Measurements from ENCODE around the gene SF3B3.

SF3B3 gene

DNA sequence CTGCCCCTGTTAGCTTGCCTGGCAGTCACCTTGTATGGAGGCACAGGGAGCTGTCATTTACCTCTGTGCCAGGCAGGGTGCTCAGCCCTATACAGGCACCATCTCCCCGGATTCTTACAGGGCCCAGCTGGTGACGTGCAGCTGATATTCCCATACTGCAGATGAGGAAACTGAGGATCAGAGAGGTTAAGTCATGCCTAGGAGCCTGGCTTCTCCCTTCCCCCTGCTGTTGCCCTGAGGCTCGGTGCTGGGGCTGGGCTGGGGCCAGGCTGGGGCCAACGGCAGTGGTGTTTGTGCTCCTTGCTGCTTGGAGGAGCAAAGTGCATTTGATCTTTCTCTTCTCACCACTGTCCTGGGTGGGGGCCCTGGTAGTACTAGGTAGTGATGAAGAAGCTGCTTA is 68.0 kb downstream of the SF3B3 start:
- Mint-ChIP-seq H3K4me3 (no peak overlapping the region), H3K36me3 (ENCODE audit: low read depth) (no peaks in the 10 kb centered on the region), H3K27ac (no peak overlapping the region), H3K9me3 (no peaks in the 10 kb centered on the region), H3K27me3 (ENCODE audit: low read depth, poor library complexity) (peaks cover 21% of the 10 kb centered on the region), H3K4me1 (peaks cover 12% of the 10 kb centered on the region)
- TF ChIP-seq, protein P1, sequence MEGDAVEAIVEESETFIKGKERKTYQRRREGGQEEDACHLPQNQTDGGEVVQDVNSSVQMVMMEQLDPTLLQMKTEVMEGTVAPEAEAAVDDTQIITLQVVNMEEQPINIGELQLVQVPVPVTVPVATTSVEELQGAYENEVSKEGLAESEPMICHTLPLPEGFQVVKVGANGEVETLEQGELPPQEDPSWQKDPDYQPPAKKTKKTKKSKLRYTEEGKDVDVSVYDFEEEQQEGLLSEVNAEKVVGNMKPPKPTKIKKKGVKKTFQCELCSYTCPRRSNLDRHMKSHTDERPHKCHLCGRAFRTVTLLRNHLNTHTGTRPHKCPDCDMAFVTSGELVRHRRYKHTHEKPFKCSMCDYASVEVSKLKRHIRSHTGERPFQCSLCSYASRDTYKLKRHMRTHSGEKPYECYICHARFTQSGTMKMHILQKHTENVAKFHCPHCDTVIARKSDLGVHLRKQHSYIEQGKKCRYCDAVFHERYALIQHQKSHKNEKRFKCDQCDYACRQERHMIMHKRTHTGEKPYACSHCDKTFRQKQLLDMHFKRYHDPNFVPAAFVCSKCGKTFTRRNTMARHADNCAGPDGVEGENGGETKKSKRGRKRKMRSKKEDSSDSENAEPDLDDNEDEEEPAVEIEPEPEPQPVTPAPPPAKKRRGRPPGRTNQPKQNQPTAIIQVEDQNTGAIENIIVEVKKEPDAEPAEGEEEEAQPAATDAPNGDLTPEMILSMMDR (IDR thresholded peaks at IDR 0.05), result no peak
- no peak for DNase-seq

DNA sequence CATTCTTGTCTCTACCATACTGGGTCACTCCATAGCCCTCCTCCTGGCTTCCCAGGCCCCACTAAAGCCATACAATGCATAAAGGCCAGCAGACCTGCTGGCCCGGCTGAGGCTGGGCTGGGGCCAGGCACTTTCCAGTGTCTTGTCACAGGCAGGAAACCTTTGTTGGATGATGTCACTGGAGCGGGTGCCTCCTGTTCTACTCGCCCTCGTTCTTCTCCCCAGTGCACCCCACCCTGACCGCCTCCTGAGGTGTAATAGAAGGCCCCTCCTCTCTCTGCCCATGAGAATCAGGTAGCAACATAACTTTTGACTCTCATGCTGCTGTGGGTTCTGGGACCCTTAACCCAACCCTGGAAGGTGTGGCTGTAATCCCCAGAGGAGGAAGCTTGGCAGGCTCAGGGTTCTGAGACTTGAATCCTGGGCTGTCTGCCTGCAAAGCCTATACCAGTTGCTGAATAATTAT is 68.5 kb downstream of the SF3B3 start:
- DNase-seq, result no peak
- Mint-ChIP-seq H3K4me3 (no peak overlapping the region), H3K27ac (no peak overlapping the region), H3K4me1 (peaks cover 12% of the 10 kb centered on the region), H3K36me3 (ENCODE audit: low read depth) (no peaks in the 10 kb centered on the region), H3K27me3 (ENCODE audit: low read depth, poor library complexity) (peaks cover 27% of the 10 kb centered on the region), H3K9me3 (no peaks in the 10 kb centered on the region)
- TF ChIP-seq, protein P1 (IDR thresholded peaks at IDR 0.05), result no peak

DNA sequence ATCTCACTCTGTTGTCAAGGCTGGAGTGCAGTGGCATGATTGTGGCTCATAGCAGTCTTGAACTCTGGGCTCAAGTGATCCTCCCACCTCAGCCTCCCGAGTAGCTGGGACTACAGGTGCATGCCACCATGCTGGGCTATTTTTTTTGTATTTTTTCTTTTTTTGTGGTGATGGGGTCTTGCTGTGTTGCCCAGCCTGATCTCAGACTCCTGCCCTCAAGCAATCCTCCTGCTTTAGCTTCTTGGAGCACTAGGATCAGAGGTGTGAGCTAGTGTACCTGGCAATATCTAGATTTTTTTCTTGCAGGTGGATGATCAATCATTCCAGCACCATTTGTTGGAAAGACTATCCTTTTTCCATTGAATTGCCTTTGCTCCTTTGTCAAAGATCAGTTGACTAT is 69.9 kb downstream of the SF3B3 start:
- no peaks in the 10 kb centered on the region for H3K36me3 Mint-ChIP-seq (ENCODE audit: low read depth)
- peaks cover 26% of the 10 kb centered on the region for H3K27me3 Mint-ChIP-seq (ENCODE audit: low read depth, poor library complexity)
- H3K4me1 Mint-ChIP-seq, result peaks cover 12% of the 10 kb centered on the region
- no peak for DNase-seq
- no peak overlapping the region for H3K27ac Mint-ChIP-seq
- H3K4me3 Mint-ChIP-seq, result no peak overlapping the region
- no peaks in the 10 kb centered on the region for H3K9me3 Mint-ChIP-seq
- TF ChIP-seq, protein P1 (IDR thresholded peaks at IDR 0.05), result no peak

DNA sequence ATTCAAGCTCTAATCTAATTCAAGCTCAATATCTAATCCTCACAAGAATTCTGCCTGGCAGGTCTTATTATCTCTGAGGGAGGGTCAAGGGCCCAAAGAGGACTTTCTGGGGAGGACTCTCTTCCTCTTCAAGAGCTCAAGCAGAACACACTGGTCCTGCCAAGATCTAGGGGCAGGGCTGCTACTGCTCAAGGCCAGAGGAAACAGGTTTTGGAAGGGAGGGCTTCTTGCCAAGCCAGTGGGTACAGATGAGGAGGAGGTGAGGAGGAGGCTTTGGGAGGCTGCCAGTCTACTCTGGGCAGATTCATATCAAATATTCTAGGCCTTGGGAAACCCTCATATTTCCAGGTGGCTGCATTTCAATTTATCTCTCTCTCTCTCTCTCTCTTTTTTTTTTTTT is 71.0 kb downstream of the SF3B3 start:
- H3K27ac Mint-ChIP-seq, result no peak overlapping the region
- DNase-seq, result no peak
- H3K27me3 Mint-ChIP-seq (ENCODE audit: low read depth, poor library complexity), result peaks cover 26% of the 10 kb centered on the region
- H3K9me3 Mint-ChIP-seq, result no peaks in the 10 kb centered on the region
- TF ChIP-seq, protein P1 (IDR thresholded peaks at IDR 0.05), result no peak
- H3K36me3 Mint-ChIP-seq (ENCODE audit: low read depth), result no peaks in the 10 kb centered on the region
- no peak overlapping the region for H3K4me3 Mint-ChIP-seq
- peaks cover 12% of the 10 kb centered on the region for H3K4me1 Mint-ChIP-seq

DNA sequence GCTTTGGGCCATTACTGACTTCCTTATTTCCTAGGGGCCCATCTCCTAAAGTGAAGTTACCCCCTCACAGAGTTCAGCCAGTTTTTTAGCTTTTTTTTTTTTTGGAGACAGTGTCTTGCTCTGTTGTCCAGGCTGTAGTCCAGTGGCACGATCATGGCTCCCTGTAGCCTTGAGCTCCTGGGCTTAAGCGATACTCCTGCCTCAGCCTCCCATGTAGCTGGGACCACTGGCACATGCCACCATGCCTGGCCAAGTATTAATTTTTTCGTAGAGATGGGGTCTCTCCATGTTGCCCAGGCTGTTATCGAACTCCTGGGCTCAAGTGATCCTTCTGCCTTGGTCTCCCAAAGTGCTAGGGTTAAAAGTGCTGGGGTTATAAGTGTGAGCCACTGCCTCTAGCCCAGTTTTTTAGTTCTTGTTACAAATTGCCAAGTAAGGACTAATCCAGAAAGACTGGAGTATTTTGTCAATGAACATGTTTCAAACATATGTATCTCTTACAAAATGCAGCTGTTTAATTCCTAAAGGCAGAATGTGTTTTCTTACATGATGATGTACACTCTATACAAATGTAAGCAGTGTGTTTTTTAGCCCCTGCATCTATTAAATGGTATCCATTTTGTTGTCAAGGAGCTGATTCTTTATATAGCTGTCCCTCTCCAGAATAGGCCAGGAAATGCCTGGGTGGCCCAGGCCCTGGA is 73.7 kb downstream of the SF3B3 start:
- no peaks in the 10 kb centered on the region for H3K36me3 Mint-ChIP-seq (ENCODE audit: low read depth)
- peaks cover 26% of the 10 kb centered on the region for H3K27me3 Mint-ChIP-seq (ENCODE audit: low read depth, poor library complexity)
- no peaks in the 10 kb centered on the region for H3K9me3 Mint-ChIP-seq
- no peak overlapping the region for H3K4me3 Mint-ChIP-seq
- no peak overlapping the region for H3K27ac Mint-ChIP-seq
- H3K4me1 Mint-ChIP-seq, result no peaks in the 10 kb centered on the region
- DNase-seq, result no peak
- TF ChIP-seq, protein P1 (IDR thresholded peaks at IDR 0.05), result no peak

DNA sequence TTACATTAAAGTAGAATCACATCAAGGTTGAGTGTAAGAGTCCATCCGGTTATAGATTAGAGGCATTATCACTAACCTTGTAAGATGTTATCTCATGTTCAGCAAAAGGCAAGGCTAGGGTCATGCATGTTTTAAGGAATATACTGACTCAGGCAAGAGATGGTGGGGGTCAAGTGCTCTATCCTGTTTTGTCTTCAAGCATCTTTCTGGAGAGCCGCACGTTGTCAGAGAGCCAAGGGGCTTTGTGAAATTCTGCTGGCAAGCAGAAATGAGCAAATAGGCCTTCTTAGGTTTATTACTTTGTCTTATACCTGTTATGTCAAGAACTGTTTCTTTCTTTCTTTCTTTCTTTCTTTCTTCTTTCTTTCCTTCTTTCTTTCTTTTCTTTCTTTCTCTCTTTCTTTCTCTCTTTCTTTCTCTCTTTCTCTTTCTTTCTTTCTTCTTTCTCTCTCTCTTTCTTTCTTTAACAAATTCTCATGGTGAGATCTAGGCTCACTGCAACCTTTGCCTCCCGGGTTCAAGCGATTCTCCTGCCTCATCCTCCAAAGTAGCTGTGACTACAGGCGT is 75.4 kb downstream of the SF3B3 start:
- H3K4me3 Mint-ChIP-seq, result no peak overlapping the region
- H3K36me3 Mint-ChIP-seq (ENCODE audit: low read depth), result no peaks in the 10 kb centered on the region
- H3K27ac Mint-ChIP-seq, result no peak overlapping the region
- H3K4me1 Mint-ChIP-seq, result no peaks in the 10 kb centered on the region
- DNase-seq, result no peak
- H3K9me3 Mint-ChIP-seq, result no peaks in the 10 kb centered on the region
- H3K27me3 Mint-ChIP-seq (ENCODE audit: low read depth, poor library complexity), result peaks cover 26% of the 10 kb centered on the region
- TF ChIP-seq, protein P1 (IDR thresholded peaks at IDR 0.05), result no peak
